Sciatic nerve (tissue), 2 donors: Measurements from ENCODE around the gene DUSP9. TPM values are rescaled to one million over a fixed set of nuclear protein-coding genes. Genes with fewer than 3 reads are reported as not detected.
"Not testable (repeated sequence)": the region's sequence is repeated elsewhere in the genome, so short reads cannot be mapped to it uniquely, and the experiment has no call there.

Experiments
- ATAC-seq: fragments of 200-7000 bp; cut with Tn5 transposase; one replicate; pipeline ENCODE4 v1.9.1; 2020; ENCODE audit warnings: mild to moderate bottlenecking, moderate library complexity
- DNase-seq: peaks from one replicate; pipeline ENCODE4 v3.0.0-alpha.2; 2020; ENCODE audit warnings: low spot score
- intact Hi-C: fragments of 100-400 bp; cut with DNase I; formaldehyde crosslinking; loops from one replicate; pipeline ENCODE4 v1.14.2; 2022
- total RNA-seq: library from RNA; stranded (reverse); fragmentation: NEBNext Ultra II Directional; extraction: Animal tissue kit (Norgen Biotek cat#: 25700); gene quantifications from one replicate; pipeline ENCODE4 v1.2.1, GENCODE V29; 2021
- donor health status: DM: no; HTN: no; CAD: no.
- donor health status: DM: no; HTN: no; CAD: no.

Gene DUSP9
- total RNA-seq, 1 donor from 2014 or later = 0.13 TPM

DNA sequence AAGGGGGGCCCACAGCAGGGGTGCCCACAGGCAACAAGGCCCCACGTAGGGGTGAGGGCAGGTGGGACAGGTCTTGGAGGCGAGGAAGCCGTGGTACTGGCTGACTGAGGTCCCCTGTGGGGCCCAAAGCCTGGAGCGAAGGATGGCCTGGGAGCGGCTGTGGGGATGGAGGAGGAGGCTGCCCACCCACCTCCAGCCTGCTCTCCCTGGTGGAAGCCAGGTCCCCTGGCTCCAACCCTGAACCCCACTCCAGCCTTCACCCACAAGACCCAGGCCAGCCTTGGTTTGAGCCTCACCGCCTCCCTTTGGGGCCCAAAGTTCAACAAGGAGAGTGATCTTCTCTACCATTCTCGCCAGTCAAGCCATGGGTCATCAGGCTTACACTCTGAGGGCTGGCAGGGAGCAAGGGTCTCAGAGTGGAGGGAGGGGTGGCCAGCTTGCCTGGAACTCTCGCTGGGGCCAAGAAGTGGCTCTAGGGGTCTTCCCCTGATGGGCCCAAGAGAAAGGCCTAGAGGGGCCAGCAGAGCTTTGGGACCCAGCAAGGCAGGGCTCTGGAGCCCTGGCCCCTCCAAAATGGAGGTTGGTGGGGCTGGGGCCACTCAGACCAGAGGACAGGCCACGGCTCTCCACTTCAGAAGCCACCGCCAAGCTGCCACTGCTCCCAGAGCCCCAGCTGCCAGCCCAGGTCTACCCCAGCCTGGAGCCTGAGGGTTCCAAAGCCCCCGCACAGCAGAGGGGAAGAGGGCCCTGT is 21.6 kb downstream of the DUSP9 start:
- intact Hi-C loops = loop anchor here (5.0 kb wide), 1 partner anchor 131 kb away; no protein-coding TSS in a partner anchor
- ATAC-seq = peak; percentile 5
- DNase-seq = no peak

DNA sequence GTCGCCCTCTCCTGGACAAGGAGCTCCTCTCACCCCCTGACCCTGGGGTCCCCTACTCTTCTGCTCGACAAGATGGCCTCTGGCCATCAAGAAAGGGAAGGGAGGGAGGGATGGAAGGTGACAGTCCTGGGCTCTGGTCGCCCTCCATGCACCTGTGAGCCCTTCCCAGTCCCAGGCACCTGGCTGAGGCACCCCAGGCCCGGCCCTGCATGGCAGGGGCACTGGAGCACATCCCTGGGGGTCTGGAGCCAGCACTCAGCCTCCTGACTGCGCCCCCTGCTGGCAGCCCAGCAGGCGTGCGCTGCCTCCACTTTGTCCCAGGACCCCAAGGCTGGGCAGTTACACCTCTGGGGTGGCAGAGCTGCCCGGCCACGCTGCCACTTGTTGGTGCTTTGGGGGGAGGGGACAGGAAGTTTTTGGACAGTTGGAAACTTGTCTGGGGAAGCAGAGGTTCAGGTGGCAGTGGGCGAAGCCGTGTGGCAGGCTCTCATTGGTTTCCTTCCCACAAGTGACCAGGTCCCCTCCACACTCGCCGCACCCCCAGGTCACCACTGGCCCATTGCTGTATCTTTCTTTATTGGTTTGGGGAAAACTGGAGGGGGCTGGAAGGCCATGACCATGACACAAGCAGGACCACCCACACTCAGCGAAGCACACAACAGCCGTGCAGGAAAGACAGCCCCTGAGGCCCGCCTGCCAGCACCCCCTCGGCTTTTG is 22.3 kb downstream of the DUSP9 start:
- peak; percentile 4 for ATAC-seq
- DNase-seq = no peak

DNA sequence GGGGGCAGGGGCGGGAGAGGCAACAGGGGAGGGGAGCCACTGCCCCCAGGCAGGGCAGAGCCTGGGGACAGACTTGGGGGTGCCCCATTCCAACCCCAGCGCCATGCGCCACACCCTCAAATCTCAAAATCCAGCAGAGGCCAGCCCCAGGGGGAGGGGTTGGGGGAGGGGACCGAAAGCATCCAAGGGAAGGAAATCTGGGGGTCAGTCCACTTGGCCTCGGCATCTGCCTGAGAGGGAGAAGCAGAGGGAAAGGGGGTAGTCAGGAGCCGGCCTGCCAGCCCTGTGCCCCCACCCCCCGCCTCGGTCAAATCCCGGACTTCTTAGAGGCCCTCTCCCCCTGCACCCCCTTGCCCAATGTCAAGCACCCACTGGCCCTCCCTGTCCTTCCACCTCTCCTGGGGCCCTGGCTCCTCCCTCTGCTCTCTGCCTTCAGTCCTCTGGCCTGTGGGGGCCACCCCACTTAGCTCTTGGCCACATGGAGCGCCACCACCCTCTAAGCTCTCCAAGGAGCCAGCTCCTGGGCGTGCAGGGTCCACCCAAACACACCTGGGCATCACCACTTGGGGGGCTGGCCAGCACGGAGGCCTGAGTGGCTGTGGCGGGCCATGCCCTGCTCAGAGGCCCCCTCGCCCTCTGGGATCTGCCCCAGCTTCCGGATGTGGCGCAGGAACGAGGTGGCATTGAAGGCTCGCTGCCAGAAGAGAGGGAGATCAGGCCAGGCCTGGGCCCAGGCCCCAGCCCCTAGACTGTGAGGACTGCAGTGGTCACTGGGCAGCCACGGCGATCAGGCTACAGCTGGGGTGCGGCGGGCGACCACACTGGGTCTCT is 23.1 kb downstream of the DUSP9 start:
- ATAC-seq (no peak), DNase-seq (no peak)
- intact Hi-C loops = loop anchor here (5.0 kb wide), 1 partner anchor 133 kb away; no protein-coding TSS in a partner anchor

More for the DNA sequence above, 22.3 kb downstream of the DUSP9 start:
- intact Hi-C loops = loop anchor here (5.0 kb wide), 1 partner anchor 132 kb away; no protein-coding TSS in a partner anchor

DNA sequence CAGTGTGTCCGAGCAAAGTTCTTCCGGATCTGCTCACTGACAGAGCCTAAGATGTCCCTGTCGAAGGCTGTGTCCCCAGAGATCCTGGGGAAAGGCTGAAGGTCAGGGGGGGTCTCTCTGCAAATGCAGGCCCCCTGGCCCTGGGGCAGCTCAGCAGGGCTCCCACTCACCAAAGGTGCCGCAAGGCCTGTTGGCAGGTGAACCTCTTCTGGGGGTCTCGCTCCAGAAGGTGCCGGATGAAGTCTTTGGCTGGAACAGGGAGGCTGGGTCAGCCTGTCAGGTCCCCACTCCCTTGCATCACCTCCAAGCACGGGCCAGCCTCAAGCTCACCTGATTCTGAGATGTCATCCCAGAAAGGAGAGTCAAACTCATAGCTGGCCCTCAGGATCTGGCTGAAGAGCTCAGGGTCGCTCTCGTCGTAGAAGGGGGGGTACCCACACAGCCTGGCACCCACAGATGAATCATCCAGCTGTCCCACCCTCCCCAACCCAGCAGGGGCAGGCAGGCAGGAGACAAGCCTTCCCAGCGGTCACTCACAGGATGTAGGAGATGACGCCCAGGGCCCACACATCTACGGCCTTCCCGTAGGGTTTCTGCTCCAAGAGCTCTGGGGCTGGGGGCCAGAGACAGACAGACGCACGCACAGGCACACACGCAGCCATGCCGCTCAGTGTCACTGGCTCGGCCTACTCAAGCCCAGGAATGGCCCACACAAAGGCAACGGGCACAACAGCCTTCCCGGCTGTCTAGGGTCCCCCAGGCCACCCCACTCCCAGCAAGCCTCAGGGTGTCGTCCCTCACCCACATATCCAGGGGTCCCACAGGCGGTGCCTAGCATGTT is 24.0 kb downstream of the DUSP9 start:
- DNase-seq (peak; percentile 28), ATAC-seq (no peak)
- intact Hi-C loops = no loop called here

DNA sequence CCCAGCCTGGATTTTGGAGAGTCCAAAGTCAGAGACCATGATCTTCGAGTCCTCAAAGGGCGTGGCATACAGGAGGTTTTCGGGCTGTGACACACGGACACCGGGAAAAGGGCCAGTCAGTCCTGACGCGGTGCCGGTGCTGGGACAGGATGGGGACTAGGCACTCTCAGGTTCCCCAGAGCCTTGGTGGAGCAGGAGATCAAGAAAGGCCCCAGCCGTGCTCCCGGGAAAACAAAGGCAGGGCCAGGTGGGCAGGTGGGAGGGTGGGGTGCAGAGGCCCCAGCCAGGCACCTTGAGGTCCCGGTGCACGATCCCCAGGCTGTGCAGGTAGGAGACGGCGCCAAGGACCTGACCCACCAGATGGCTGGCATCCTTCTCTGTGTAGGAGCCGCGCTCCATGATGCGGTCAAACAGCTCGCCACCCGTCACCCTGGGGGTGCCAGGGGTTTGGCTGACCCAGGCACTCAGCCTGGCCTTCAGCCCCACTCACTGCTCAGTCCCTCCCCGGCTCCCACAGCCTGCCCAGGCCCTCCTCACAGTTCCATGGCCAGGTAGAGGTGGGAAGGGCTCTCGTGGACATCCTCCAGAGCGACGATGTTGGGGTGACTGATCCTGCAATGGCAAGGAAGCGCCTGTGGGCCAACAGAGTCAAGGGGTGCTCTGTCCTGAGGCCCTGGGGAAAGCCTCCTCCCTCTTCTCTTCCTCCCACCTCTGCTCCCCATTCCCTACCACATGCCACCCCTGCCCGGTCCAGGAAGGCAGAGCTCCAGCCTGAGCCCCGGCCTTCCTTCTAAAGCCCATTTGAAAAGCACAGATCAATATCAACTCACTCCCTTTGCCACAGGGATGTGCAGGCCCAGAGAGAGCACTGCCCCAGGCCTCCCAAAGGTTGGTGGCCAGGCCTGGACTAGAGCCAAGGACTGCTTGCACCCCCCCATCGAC is 24.9 kb downstream of the DUSP9 start:
- ATAC-seq (no peak), DNase-seq (peak; percentile 45)
- intact Hi-C loops = no loop called here

DNA sequence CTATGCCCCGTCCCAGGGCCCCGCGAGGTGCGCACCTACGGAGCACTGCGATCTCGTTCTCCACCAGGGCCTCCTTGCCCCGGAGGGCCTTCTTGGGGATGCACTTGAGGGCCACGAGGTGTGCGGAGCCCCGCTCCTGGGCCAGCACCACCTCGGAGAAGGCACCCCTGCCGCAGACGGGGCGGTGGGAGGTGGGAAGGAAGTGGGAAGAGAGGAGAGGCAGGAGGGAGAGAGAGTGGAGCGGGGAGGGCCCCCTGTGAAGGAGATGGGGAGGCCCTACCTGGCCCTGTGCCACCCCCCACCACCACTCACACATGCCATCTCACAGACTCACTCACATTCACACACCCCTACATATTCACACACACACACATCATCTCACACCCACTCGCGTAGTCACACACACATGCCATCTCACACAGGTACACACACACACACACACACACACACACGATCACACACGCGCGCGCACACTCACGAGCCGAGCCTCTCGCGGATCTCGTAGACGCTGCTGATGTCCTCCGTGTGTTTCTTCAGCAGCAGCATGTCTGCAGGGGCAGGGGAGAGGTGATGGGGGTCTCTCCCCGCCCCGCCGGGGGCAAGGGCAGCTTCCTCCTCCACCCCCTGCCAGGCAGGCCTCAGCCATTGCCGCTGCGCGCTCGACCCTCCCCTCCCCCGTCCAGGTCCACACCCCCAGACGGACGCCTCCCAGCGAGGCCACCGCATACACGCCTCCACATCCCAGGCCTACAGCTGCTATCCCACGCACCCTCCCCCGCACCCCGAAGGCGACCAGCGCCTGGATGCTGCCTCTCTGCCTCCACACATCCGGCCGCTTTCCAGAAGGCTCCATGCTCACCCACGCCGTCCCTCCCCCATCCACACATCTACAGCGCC is 25.8 kb downstream of the DUSP9 start:
- intact Hi-C loops = no loop called here
- DNase-seq (no peak), ATAC-seq (no peak)

DNA sequence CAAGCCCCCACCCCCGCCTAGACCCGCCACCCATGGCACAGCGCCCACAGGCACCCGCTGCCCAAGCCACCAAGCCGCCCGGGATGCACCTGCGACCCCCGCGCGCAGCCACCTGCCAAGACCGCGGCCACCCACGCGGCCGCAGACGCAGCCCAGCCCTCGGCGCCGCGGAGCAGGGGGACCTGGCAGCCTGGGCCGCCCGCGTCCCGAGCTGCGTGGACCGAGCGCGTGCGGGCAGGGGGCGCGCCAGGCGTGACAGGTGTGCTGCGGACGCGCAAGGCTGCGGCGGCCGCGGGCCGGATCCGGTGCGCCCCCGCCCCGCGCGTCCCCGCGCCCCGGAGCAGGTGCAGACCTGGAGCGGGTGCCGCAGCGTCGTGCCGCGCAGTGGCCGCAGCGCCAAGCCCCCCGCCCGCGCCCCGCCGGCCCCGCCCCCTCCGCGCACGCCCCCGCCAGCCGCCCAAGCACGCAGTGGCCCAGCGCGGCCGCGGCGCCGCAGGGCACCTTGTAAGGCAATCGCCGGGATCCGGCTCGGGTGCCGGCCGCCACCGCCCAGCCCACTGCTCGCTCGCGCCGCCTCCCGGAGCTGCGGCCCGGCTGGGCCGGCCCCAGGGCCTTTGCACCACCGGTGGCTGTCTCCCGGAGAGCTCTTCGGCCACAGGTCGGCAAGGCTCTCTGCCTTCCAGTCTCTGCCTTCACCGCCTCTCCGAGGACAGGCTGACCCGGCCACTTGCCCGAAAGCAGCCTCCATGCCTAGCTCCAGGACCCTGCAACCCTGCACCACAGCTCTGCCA is 26.6 kb downstream of the DUSP9 start, which contains the start of gene PNCK:
Gene PNCK, minus strand, starts transcription at position 386 of the 791 bp plus-strand sequence. CDS start 737 bp downstream, outside the sequence.
- intact Hi-C loops = no loop called here
- no peak for ATAC-seq
- no peak for DNase-seq

DNA sequence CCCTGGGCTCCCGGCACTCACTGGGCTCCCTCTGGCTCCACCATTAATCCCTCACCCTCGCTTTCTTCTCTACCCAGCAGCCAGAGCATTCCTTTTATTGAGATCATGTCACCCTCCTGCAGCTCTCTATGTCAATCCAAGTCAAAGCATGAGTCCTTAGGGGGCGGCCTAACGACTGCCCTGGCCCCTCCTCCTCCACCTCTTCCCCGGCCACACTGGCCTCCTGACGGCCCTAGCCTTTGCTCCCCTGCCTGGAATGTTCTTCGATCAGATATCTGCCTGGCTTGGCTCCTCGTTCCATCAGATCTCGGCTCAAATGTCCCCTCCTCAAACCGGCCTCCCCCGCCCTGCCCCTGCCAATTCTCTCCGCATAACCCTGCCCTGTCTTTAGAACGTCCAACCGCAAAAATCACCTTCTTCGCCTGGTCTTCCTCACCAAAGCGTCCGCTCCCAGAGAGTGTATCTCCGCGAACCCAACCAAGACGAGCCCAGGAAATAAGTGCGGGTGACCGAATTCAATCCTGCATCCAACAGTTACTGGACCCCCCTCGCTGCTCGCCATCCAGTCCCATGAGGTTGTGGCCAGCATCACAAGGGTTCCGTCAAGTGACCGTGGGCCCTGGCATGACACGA is 27.3 kb downstream of the DUSP9 start:
- no peak for ATAC-seq
- intact Hi-C loops = no loop called here
- DNase-seq = no peak

DNA sequence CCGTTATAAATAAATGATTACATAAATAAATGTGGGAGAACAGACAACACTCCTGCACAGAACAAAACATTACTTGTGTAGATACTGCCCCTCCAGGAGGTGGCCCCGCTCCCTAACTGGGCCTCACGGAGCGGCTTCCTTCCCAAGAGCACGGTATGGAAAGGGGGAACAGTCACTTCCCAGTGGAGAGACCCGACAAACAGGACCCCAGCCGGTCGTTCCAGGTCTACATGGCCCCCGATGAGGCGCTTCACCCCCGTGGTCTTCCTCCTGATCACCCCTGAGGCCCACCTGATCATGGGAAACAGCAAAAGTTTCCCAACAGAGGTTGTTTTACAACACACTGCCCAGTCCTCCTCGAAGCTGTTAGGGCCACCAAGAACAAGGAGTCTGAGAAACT is 34.2 kb downstream of the DUSP9 start:
- DNase-seq (peak; percentile 45), ATAC-seq (no peak)
- intact Hi-C loops = no loop called here

DNA sequence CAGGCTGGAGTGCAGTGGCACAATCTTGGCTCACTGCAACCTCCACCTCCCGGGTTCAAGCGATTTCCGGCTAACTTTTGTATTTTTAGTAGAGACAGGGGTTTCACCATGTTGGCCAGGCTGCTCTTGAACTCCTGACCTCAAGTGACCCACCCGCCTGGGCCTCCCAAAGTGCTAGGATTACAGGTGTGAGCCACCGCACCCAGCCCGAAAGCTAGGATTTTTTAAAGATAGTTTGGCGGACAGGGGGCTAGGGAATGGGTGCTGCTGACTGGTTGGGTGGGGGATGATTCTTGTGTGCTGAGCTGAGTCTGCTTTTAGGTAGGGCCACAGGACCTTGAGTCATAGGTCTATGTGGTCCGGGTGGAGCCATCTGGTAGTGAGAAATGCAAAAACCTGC is 36.5 kb downstream of the DUSP9 start:
- intact Hi-C loops, ATAC-seq, DNase-seq: not testable (repeated sequence)

DNA sequence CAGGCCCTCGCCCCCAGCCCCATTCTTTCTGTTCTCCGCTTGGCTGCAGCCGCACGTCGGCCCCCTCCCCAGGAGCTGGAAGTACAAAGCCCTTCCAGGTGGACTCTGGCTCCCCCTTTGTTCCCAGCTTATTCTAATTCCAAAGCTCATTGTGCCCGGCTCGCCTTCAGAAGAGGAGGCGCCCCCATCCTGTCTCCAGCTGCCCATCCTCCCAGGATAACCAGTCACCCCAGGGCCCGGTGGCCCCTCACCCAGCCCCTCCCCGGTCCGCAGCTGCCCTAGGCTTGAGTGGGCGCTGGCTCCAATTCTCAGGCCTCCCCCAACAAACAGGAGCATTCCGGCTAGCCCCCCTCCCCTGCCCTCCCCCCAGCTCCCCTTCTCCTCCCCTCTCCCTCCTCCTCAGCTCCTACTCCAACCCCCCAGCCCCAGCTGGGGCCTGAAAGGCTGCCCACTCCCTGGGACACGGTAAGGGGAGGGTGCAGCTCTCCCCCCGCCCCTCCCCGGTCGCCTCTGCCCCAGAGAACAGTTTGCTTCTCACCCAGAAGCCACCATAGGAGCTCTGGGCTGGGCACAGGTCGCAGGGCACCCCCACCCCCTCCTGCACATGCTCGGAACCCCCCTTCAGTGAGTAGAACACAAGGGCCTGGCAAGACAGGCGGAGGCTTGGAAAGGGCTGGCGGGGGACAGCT is 37.6 kb downstream of the DUSP9 start:
- ATAC-seq (no peak), DNase-seq (peak; percentile 50)
- intact Hi-C loops = no loop called here

DNA sequence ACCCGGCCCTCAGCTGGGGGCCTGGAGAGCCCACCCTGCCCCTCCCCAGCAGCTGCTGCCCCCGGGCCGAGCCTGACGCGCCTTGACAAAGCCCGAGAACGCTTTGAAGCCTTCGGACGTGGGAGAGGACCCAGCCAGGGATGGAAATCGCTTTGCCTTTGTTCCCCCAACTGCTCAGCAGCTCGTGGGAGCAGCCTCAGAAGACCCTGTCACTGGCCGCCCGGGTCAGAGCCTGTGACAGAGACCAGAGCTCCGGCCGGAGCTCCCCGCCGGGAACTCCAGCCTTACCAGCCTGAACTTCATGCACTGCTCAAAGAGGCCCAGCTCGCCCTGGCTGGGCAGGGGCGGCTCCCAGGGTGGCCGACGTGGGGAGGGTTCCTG is 38.1 kb downstream of the DUSP9 start:
- intact Hi-C loops = no loop called here
- DNase-seq (no peak), ATAC-seq (no peak)

DNA sequence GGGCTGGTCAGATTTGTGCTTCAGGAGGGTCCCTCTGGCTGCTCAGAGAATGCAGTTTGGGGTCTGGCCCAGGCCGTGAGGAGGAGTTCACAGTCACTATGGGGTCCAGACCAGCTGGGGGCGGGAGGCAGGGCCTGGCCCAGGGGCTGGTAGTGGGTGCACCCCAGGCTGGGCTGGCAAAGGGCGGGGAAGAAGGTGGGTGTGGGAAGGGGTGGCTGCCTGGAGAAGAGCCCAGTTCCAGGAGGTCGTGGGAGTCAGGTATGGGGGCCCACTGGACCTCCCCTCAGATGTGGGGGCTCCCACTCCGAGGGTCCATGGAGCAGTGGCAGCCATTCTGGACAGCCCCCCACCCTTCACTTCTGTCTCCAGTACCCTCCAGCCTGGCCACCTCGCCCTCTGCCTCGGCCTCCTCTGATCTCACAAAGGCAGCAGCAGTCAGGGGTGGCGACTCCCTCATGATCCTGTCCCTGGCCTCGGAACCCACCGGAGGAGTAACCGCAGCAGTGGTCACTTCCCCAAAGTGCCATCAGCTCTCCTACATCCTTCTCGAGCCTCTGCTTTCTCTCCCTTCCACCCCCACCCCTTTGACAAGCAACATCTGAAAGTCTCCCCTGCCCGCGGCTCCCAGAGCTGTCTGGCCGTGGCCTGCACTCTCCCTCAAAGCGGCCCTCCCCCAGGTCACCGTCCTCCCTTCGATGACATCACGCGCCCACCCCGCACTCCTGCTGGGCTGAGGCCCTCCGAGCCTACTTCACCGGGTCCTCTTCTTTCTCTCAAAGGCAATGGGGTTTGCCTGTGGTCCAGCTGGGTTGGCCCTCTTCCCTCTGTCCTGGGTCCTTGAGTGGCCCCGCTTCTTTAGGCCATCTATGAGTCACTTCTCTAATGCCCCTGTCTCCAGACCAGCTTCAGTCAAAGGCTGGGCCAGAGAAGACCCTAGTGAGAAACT is 39.0 kb downstream of the DUSP9 start:
- intact Hi-C loops = no loop called here
- no peak for ATAC-seq
- DNase-seq = no peak

DNA sequence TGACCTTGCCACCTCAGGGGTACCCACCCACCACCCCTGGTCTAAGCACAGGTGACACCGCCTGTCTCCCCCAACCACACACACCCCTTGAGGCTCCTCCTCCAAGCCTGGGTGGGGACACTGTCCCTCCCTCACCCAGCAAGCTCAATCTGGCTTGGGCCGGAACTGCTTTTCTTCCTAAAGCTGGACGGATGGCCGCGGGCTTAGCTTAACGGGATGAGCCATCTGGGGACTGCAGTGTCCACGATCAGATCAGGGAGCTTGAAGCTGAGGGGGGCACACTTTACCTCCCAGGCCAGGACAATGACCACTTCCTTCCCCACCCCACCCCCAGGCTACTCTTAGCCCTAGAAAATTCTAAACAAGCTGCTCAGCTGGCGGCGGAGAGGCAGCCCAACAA is 39.7 kb downstream of the DUSP9 start:
- no peak for ATAC-seq
- intact Hi-C loops = no loop called here
- no peak for DNase-seq
